ENCODE data around the gene CNOT10.

The CNOT10 gene

DNA sequence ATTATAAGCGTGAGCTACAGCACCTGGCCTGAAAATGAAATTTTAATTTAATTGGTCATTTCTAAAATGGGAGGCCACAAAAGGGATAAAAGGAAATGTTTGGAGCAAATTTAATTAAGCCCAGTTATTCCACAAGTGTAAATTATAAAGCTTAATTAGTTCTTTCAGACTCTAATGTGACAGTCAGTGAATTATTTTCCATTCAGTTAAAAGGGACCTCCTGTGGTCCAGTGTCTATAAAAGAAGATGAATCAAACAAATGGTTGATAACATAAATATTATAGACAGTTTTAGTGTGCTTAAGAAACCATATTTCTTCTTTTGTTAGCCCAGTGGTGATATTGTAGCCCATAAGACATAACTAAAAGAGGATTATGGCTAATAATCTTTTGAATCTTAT lies 66.4 kb downstream of the CNOT10 start:
- no peak for TF ChIP-seq CTCF (IDR thresholded peaks at IDR 0.05; ENCODE audit: low read depth, low read length, missing control alignments)
- H3K4me3 ChIP-seq (replicated peaks; ENCODE audit: low read depth, low read length) = no peak overlapping the region
- no peak for DNase-seq (ENCODE audit: extremely low read depth, low read depth)

- H3K4me3 ChIP-seq (replicated peaks; ENCODE audit: low read depth, low read length) = no peak overlapping the region
- DNase-seq (ENCODE audit: extremely low read depth, low read depth) = no peak
- TF ChIP-seq CTCF (IDR thresholded peaks at IDR 0.05; ENCODE audit: low read depth, low read length, missing control alignments) = no peak
These were observed 70.8 kb downstream of the CNOT10 start for GRCh38 chr3:32755761-32756160.

DNA sequence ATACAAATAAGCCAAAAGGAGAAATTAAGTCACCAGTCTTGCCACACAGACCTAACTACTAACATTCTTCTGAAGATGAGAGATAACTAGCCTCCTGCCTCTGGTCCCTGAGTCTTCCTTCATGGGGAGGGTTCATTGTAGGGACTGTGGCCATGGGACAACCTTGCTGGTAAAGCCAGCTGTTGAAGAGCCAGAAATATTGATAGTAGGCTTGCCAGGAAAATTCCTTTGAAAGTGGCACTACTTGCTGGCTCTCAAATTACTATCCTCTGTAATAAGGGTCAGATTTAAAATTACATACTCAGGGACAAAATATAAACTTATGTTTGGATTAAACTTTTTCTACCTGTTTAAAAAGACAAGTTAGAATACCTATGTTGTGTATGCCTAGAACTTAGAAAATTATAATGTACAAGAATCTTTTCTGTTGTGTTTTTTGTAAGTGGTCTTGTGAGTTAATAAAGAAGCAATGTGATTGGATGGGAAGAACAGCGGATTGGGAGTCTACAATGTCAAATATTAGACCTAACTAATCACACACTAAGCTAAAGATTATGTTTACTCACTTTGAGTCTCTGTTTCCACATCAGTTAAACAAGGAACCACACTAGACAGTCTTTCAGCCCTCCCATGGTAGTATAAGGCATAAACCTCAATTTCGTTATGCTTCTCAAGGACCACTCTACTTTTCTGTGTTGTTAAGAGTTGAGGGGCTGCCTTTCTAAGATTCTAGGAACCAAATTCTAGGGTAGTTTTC lies 72.8 kb downstream of the CNOT10 start:
- no peak overlapping the region for H3K4me3 ChIP-seq (replicated peaks; ENCODE audit: low read depth, low read length)
- no peak for DNase-seq (ENCODE audit: extremely low read depth, low read depth)
- no peak for TF ChIP-seq CTCF (IDR thresholded peaks at IDR 0.05; ENCODE audit: low read depth, low read length, missing control alignments)

GRCh38 chr3:32758375-32758753 lies 73.4 kb downstream of the CNOT10 start:
- DNase-seq (ENCODE audit: extremely low read depth, low read depth) = no peak
- no peak overlapping the region for H3K4me3 ChIP-seq (replicated peaks; ENCODE audit: low read depth, low read length)
- no peak for TF ChIP-seq CTCF (IDR thresholded peaks at IDR 0.05; ENCODE audit: low read depth, low read length, missing control alignments)

DNA sequence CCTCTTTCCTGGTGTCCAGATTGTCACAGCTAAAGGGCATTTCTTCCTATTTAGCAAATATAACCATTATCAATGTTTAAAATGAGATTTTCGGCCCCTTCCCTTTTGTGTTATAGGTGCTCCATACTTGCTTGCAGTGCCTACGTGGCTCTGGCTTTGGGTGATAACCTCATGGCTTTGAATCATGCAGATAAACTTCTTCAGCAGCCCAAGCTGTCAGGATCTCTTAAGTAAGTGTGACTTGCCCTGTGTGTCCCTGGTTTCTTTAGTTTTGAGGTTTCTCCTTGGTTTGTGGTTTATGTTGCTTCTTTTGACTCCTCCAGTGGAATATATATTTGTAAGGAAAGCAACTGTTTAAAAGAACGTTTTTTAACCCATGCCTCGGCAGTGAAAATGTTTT lies 74.4 kb downstream of the CNOT10 start:
- H3K4me3 ChIP-seq (replicated peaks; ENCODE audit: low read depth, low read length) = no peak overlapping the region
- DNase-seq (ENCODE audit: extremely low read depth, low read depth) = no peak
- TF ChIP-seq CTCF (IDR thresholded peaks at IDR 0.05; ENCODE audit: low read depth, low read length, missing control alignments) = no peak

DNA sequence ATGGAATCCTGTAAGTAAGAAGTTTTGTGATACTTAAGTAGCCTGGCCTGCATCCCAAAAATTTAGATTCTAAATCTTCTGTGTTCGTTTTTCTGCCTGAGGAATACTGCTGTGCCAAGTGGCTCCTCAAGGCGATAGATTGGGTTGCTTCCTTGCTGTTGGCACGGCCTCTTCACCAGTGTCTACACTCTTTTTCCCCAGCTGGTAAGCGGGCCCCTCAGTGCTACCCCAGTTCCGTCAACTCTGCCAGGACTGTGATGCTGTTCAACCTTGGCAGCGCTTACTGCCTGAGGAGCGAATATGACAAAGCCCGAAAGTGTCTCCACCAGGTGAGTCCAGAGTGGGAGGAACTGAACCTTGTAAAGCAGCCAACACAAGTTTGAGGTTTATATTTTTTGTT lies 79.5 kb downstream of the CNOT10 start:
- no peak for DNase-seq (ENCODE audit: extremely low read depth, low read depth)
- H3K4me3 ChIP-seq (replicated peaks; ENCODE audit: low read depth, low read length) = no peak overlapping the region
- TF ChIP-seq CTCF (IDR thresholded peaks at IDR 0.05; ENCODE audit: low read depth, low read length, missing control alignments) = no peak

DNA sequence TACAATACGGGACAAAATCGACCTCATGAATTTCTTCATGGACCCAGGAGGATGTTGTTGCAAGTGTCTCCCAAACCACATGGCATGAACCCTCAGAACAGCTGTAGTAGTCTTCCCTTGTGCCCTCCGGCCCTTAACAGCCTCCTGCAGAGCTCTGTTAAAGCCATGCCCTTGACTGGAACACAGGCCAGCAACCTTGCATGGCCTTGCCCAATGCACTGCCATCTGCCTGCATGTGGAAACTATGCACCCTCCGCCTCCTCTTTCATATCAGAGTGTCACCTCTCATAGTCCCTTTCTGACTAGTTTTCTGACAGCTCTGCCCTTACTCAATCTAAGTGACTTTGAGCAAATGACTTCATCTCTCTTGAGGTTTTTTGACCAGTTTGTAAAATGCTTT lies 93.4 kb downstream of the CNOT10 start:
- no peak for DNase-seq (ENCODE audit: extremely low read depth, low read depth)
- no peak overlapping the region for H3K4me3 ChIP-seq (replicated peaks; ENCODE audit: low read depth, low read length)
- TF ChIP-seq CTCF (IDR thresholded peaks at IDR 0.05; ENCODE audit: low read depth, low read length, missing control alignments) = no peak
